Stomach (tissue), 4 donors: ENCODE measurements around the gene ITPKB.
A peak's percentile ranks its signal among the peaks of the same experiment; 100 is the strongest.

Source experiments
- EP300 ChIP-seq: sonication (generic); formaldehyde crosslinking; IDR thresholded peaks from one replicate; pipeline ENCODE4 v1.6.1; 2017; ENCODE audit warnings: antibody characterized with exemption
- POLR2A ChIP-seq, 4 donors: fragments of 450-650 bp; IDR thresholded peaks; one replicate each; pipeline ENCODE4 v1.6.1; 2016; ENCODE audit warnings: antibody characterized with exemption in 4 of 4, control low read depth in 2 of 4, mild to moderate bottlenecking in 1 of 4, moderate library complexity in 1 of 4
- TF ChIP-seq, protein P1 (sequence below), 7 experiments: fragments of 450-650 bp in 4 of 7; fragments of 200-600 bp in 3 of 7; sonication (generic) in 3 of 7; IDR thresholded peaks; one replicate each; pipeline ENCODE4 v1.5.1; 2016 to 2019; ENCODE audit warnings: antibody characterized with exemption in 7 of 7, control low read depth in 2 of 7, mild to moderate bottlenecking in 1 of 7

GRCh38 chr1:226736001-226736907 lies 2.8 kb downstream of the ITPKB start:
- TF ChIP-seq, protein P1, sequence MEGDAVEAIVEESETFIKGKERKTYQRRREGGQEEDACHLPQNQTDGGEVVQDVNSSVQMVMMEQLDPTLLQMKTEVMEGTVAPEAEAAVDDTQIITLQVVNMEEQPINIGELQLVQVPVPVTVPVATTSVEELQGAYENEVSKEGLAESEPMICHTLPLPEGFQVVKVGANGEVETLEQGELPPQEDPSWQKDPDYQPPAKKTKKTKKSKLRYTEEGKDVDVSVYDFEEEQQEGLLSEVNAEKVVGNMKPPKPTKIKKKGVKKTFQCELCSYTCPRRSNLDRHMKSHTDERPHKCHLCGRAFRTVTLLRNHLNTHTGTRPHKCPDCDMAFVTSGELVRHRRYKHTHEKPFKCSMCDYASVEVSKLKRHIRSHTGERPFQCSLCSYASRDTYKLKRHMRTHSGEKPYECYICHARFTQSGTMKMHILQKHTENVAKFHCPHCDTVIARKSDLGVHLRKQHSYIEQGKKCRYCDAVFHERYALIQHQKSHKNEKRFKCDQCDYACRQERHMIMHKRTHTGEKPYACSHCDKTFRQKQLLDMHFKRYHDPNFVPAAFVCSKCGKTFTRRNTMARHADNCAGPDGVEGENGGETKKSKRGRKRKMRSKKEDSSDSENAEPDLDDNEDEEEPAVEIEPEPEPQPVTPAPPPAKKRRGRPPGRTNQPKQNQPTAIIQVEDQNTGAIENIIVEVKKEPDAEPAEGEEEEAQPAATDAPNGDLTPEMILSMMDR (IDR thresholded peaks at IDR 0.05), result peak in 1 of 7 experiments; percentile 7
- TF ChIP-seq EP300 (no peak), POLR2A (IDR thresholded peaks at IDR 0.05) (no peak)
